K562 (cell line): Measurements from ENCODE around the gene F11R. TPM values are rescaled to one million over a fixed set of nuclear protein-coding genes. Genes with fewer than 3 reads are reported as not detected.

Experiments used
- ATAC-seq: fragments of 200-7000 bp; cut with Tn5 transposase; 3 replicates; pipeline ENCODE4 v1.9.1; 2020; ENCODE audit warnings: moderate library complexity
- BruUV-seq: library from RNA; stranded (reverse); fragments of 400-500 nt; replicated peaks from 2 replicates; lab custom pipeline; 2021; lab: Mats Ljungman, UMichigan
- CTCF ChIA-PET: fragments of 300-600 bp; formaldehyde crosslinking; extraction: SDS; loops from one replicate; lab custom pipeline; 2021; ENCODE audit warnings: low intra/inter-chr PET ratio; lab: Yijun Ruan, JAX
- POLR2A ChIA-PET: fragments of 300-600, 350-650 bp; sonication (Branson Sonifier 250); formaldehyde crosslinking; extraction: SDS; loops from one replicate; lab custom pipeline; 2021; ENCODE audit warnings: antibody characterized with exemption, inconsistent platforms; lab: Yijun Ruan, JAX
- DNase-seq, 4 experiments: peaks; one replicate each; pipeline versions ENCODE4 v3.0.0 to v3.0.0-alpha.2; 2011 to 2018; ENCODE audit warnings: low spot score in 3 of 4, mixed read lengths in 3 of 4; ENCODE audit errors: extremely low read depth in 1 of 4
- FAIRE-seq: peaks from 2 replicates; lab custom pipeline; 2011; peaks lifted over from hg19 to GRCh38; lab: Jason Lieb, UNC
- H2AFZ ChIP-seq: 2 replicates; pipeline ENCODE4 v1.6.0; 2011; ENCODE audit warnings: low read depth, low read length, control low read depth, inconsistent platforms
- H3K27ac ChIP-seq: fragments of 200-600 bp; 3 replicates; pipeline ENCODE4 v1.8.0; 2011; ENCODE audit warnings: low read depth, mild to moderate bottlenecking, control low read depth, inconsistent platforms, low read length, moderate library complexity, mixed read lengths; ENCODE audit errors: extremely low read depth
- H3K27me3 ChIP-seq, 2 experiments: fragments of 300-600 bp in 1 of 2; 2 replicates in 1 of 2; 3 replicates in 1 of 2; pipeline versions ENCODE4 v1.6.0 to v1.8.0; 2011; ENCODE audit warnings: inconsistent platforms in 2 of 2, low read length in 2 of 2, mild to moderate bottlenecking in 1 of 2, mixed read lengths in 1 of 2, moderate library complexity in 1 of 2; ENCODE audit not compliant: control insufficient read depth in 2 of 2, insufficient read depth in 2 of 2
- H3K36me3 ChIP-seq: fragments of 300-600 bp; 3 replicates; pipeline ENCODE4 v1.8.0; 2011; ENCODE audit warnings: mild to moderate bottlenecking, low read length, inconsistent platforms; ENCODE audit not compliant: control insufficient read depth, insufficient read depth
- H3K4me1 ChIP-seq, 2 experiments: fragments of 200-600 bp in 1 of 2; replicated peaks in 1 of 2; 2 replicates in 1 of 2; 3 replicates in 1 of 2; pipeline versions ENCODE4 v1.5.1 to v1.8.0; 2011; ENCODE audit warnings: inconsistent platforms in 2 of 2, low read length in 2 of 2, mild to moderate bottlenecking in 1 of 2, mixed read lengths in 1 of 2, moderate library complexity in 1 of 2; ENCODE audit not compliant: control insufficient read depth in 2 of 2, insufficient read depth in 2 of 2
- H3K4me2 ChIP-seq: 2 replicates; pipeline ENCODE4 v1.6.1; 2011; ENCODE audit warnings: low read length, control low read depth, inconsistent platforms, mixed read lengths; ENCODE audit not compliant: insufficient read depth
- H3K4me3 ChIP-seq: fragments of 200-600 bp; sonication (generic), shearing (Covaris generic); 2 replicates; pipeline ENCODE4 v1.5.1; 2016; ENCODE audit warnings: control low read depth, inconsistent platforms
- H3K79me2 ChIP-seq: fragments of 200-600 bp; 3 replicates; pipeline ENCODE4 v1.8.0; 2011; ENCODE audit warnings: low read length, inconsistent platforms; ENCODE audit not compliant: control insufficient read depth, insufficient read depth
- H3K9ac ChIP-seq, 2 experiments: 2 replicates each; pipeline versions ENCODE4 v1.6.0 to v1.6.1; 2011; ENCODE audit warnings: low read depth in 2 of 2, low read length in 2 of 2, control low read depth in 1 of 2, inconsistent platforms in 1 of 2, mild to moderate bottlenecking in 1 of 2, mixed read lengths in 1 of 2; ENCODE audit not compliant: insufficient read depth in 1 of 2
- H3K9me1 ChIP-seq: one replicate; pipeline ENCODE4 v1.6.0; 2011; ENCODE audit warnings: inconsistent platforms, mild to moderate bottlenecking, low read length, moderate library complexity; ENCODE audit not compliant: control insufficient read depth, insufficient read depth
- H3K9me3 ChIP-seq: replicated peaks from 2 replicates; pipeline ENCODE4 v1.5.1; 2011; ENCODE audit warnings: low read depth, low read length, inconsistent platforms; ENCODE audit not compliant: control insufficient read depth, insufficient read depth
- H4K20me1 ChIP-seq: replicated peaks from 2 replicates; pipeline ENCODE4 v1.6.1; 2011; ENCODE audit warnings: low read length, inconsistent platforms, mixed read lengths; ENCODE audit not compliant: control insufficient read depth, insufficient read depth
- BHLHE40 ChIP-seq: IDR thresholded peaks from 2 replicates; pipeline ENCODE4 v1.6.1; 2011; ENCODE audit warnings: low read length, improper control_type of control experiment
- DMBX1 ChIP-seq: fragments of 250-450 bp; sonication (Bioruptor Pico); IDR thresholded peaks from 2 replicates; pipeline ENCODE4 v1.8.0; 2022; ENCODE audit warnings: inconsistent platforms, mild to moderate bottlenecking, moderate library complexity, borderline replicate concordance
- EP300 ChIP-seq: IDR thresholded peaks from 2 replicates; pipeline ENCODE4 v1.6.1; 2012; ENCODE audit warnings: low read length, improper control_type of control experiment
- EWSR1 ChIP-seq: fragments of 450-650 bp; IDR thresholded peaks from 2 replicates; pipeline ENCODE4 v1.6.1; 2018; ENCODE audit warnings: borderline replicate concordance, mild to moderate bottlenecking, low read depth, moderate library complexity; ENCODE audit not compliant: partially characterized antibody
- GTF2E2 ChIP-seq: fragments of 200-800 bp; sonication (Bioruptor generic); IDR thresholded peaks from 2 replicates; pipeline ENCODE4 v1.6.1; 2016; ENCODE audit warnings: missing genetic modification characterization, missing compliant biosample characterization
- MCM5 ChIP-seq: fragments of 450-650 bp; IDR thresholded peaks from 2 replicates; pipeline ENCODE4 v1.6.1; 2016; ENCODE audit warnings: low read depth
- NCOA4 ChIP-seq: fragments of 450-650 bp; IDR thresholded peaks from 2 replicates; pipeline ENCODE4 v1.6.1; 2018; ENCODE audit warnings: mild to moderate bottlenecking; ENCODE audit not compliant: partially characterized antibody
- TAF7 ChIP-seq: fragments of 450-650 bp; IDR thresholded peaks from 2 replicates; pipeline ENCODE4 v1.6.1; 2016; ENCODE audit warnings: missing genetic modification characterization, missing compliant biosample characterization
- ZBTB17 ChIP-seq: fragments of 450-650 bp; formaldehyde crosslinking; IDR thresholded peaks from 2 replicates; pipeline ENCODE4 v1.4.0; 2020; ENCODE audit warnings: mild to moderate bottlenecking
- ZEB2 ChIP-seq: fragments of 450-650 bp; IDR thresholded peaks from 2 replicates; pipeline ENCODE4 v1.6.1; 2016
- ZNF583 ChIP-seq: fragments of 250-450 bp; sonication (Bioruptor Pico); IDR thresholded peaks from 2 replicates; pipeline ENCODE4 v1.4.0; 2020
- ZNF695 ChIP-seq: fragments of 450-650 bp; formaldehyde crosslinking; IDR thresholded peaks from 2 replicates; pipeline ENCODE4 v1.4.0; 2020; ENCODE audit warnings: mild to moderate bottlenecking, moderate library complexity
- WGBS: fragments of 100-300 bp; shearing (Covaris generic); methylation state at CpG from one replicate; pipeline ENCODE4 v1.1.6; 2016; ENCODE audit warnings: low coverage, mixed read lengths; ENCODE audit not compliant: insufficient coverage; ENCODE audit errors: missing lambda C conversion rate; 5-methylcytosine and 5-hydroxymethylcytosine counted together
- in situ Hi-C: fragments of 300-500 bp; cut with MboI; formaldehyde crosslinking; loops from 4 replicates; pipeline ENCODE4 v1.15.0; 2018; ENCODE audit warnings: inconsistent platforms, mixed read lengths
- intact Hi-C: fragments of 100-400 bp; cut with micrococcal nuclease; formaldehyde crosslinking; loops from 2 replicates; pipeline ENCODE4 v1.14.2; 2022
- polyA plus RNA-seq, 8 experiments: library from polyadenylated mRNA; depleted of rRNA in 4 of 8; stranded (reverse) in 5 of 8; unstranded in 3 of 8; fragments of >200 nt; fragmentation: Nextera tagmentation in 2 of 8; fragmentation: Illumina TruSeq in 1 of 8; extraction: Ambion mirVana in 2 of 8; extraction: Trizol in 1 of 8; gene quantifications; 2 replicates each; pipeline versions ENCODE4 v1.2.1 to v1.2.3, GENCODE V29; 2011 to 2014; ENCODE audit warnings: inconsistent platforms in 1 of 8, missing spikeins in 1 of 8
- total RNA-seq, 7 experiments: library from RNA; depleted of rRNA in 6 of 7; stranded (reverse); fragments of >200 nt in 6 of 7; fragmentation: Illumina TruSeq in 2 of 7; extraction: Trizol in 2 of 7; gene quantifications; 2 replicates each; pipeline versions ENCODE4 v1.2.1 to v1.2.3, GENCODE V29; 2011 to 2021; ENCODE audit warnings: low replicate concordance in 1 of 7
- TF ChIP-seq, protein P1 (sequence below): fragments of 450-650 bp; IDR thresholded peaks from 2 replicates; pipeline ENCODE4 v1.6.1; 2016; ENCODE audit warnings: antibody characterized with exemption
- TF ChIP-seq, protein P2 (sequence below): fragments of 450-650 bp; formaldehyde crosslinking; IDR thresholded peaks from 2 replicates; pipeline ENCODE4 v1.4.0; 2022; ENCODE audit warnings: mild to moderate bottlenecking, moderate library complexity
- TF ChIP-seq, protein P3 (sequence below): fragments of 250-450 bp; sonication (Bioruptor Pico); IDR thresholded peaks from 2 replicates; pipeline ENCODE4 v1.5.0; 2020; ENCODE audit warnings: mild to moderate bottlenecking, borderline replicate concordance
- TF ChIP-seq, protein P4 (sequence below): fragments of 250-450 bp; sonication (Bioruptor Pico); IDR thresholded peaks from 2 replicates; pipeline ENCODE4 v1.9.0; 2021; ENCODE audit warnings: mild to moderate bottlenecking, inconsistent platforms

F11R gene
- total and polyA plus RNA-seq, 9 of the 15 experiments (the other 6 are each of a cell fraction or from before 2014, with no cell fraction given): 27.4 to 187 (median 52.5) TPM

DNA sequence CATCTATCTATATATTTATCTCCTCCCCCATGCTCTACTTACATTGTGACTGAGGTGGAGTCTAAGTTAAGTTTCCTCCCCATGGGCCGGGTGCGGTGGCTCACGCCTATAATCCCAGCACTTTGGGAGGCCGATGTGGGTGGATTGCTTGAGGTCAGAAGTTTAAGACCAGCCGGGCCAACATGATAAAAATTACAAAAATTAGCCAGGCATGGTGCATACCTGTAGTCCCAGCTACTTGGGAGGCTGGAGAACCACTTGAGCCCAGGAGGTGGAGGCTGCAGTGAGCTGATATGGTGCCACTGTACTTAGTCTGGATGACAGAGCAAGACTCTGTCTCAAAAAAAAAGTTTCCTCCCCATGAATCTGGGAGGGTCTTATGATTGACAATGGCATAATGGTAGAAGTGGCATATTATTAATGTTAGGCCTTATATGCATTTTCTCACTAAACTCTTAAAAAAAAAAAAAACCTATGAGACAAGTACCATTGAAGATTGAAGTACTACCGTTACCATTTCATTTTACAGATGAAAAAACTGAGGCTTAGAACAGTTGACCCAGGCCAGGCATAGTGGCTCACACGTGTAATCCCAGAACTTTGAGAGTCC lies 11.2 kb downstream of the F11R start:
- BruUV-seq: no TSS peak
- WGBS: 4% methylated on average over 7 of the region's 7 CpGs
- Histone ChIP-seq H3K27me3 (no peaks in the 10 kb centered on the region), H3K9me1 (no peaks in the 10 kb centered on the region), H2AFZ (no peak overlapping the region), H3K9me3 (no peaks in the 10 kb centered on the region), H4K20me1 (no peaks in the 10 kb centered on the region), H3K4me2 (peak overlapping the region; percentile 2; the same call in 1 of the 2 replicates), H3K27ac (peak overlapping the region; percentile 62), H3K9ac (peak overlapping the region in 1 of 2 experiments; percentile 24; a peak in 1 of 4 replicates), H3K4me3 (no peak overlapping the region), H3K4me1 (peaks cover 47 to 54% of the 10 kb centered on the region in 2 experiments), H3K36me3 (peaks cover 14% of the 10 kb centered on the region), H3K79me2 (peaks cover 90% of the 10 kb centered on the region)
- ATAC-seq (peak; percentile 70), FAIRE-seq (peak; percentile 96), DNase-seq (peak; percentile 60 to 93 (median 68))
- intact Hi-C loops: loop anchor here (1.0 kb wide), 1 partner anchor 11 kb away; no protein-coding TSS in a partner anchor
- in situ Hi-C loops: no loop called here
- POLR2A ChIA-PET: interaction anchor here (1.0 to 3.0 kb wide), 6 partner anchors 9 to 145 kb away, joined by 3 to 19 read pairs (median 4); partner anchors contain the start of gene F11R
- CTCF ChIA-PET: no interaction called here
- TF ChIP-seq, protein P1, sequence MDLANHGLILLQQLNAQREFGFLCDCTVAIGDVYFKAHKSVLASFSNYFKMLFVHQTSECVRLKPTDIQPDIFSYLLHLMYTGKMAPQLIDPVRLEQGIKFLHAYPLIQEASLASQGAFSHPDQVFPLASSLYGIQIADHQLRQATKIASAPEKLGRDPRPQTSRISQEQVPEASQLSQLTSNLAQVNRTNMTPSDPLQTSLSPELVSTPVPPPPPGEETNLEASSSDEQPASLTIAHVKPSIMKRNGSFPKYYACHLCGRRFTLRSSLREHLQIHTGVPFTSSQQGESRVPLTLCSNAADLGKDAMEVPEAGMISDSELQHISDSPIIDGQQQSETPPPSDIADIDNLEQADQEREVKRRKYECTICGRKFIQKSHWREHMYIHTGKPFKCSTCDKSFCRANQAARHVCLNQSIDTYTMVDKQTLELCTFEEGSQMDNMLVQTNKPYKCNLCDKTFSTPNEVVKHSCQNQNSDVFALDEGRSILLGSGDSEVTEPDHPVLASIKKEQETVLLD: 0 out of 2 replicates have a peak, but pooled peaks have one; percentile 37
- TF ChIP-seq, protein P2, sequence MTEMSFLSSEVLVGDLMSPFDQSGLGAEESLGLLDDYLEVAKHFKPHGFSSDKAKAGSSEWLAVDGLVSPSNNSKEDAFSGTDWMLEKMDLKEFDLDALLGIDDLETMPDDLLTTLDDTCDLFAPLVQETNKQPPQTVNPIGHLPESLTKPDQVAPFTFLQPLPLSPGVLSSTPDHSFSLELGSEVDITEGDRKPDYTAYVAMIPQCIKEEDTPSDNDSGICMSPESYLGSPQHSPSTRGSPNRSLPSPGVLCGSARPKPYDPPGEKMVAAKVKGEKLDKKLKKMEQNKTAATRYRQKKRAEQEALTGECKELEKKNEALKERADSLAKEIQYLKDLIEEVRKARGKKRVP (CRISPR knock-in tag): no peak
- TF ChIP-seq GTF2E2 (tag) (no peak), ZNF583 (CRISPR knock-in tag) (no peak), BHLHE40 (peak; percentile 32; the same call in 1 of the 2 replicates), ZBTB17 (no peak), ZEB2 (peak; percentile 71; the same call in 1 of the 2 replicates), TAF7 (tag) (no peak), EP300 (peak; percentile 80), ZNF695 (no peak), MCM5 (no peak), DMBX1 (CRISPR knock-in tag) (0 out of 2 replicates have a peak, but pooled peaks have one; percentile 33), EWSR1 (no peak), NCOA4 (no peak)
- TF ChIP-seq, protein P3, sequence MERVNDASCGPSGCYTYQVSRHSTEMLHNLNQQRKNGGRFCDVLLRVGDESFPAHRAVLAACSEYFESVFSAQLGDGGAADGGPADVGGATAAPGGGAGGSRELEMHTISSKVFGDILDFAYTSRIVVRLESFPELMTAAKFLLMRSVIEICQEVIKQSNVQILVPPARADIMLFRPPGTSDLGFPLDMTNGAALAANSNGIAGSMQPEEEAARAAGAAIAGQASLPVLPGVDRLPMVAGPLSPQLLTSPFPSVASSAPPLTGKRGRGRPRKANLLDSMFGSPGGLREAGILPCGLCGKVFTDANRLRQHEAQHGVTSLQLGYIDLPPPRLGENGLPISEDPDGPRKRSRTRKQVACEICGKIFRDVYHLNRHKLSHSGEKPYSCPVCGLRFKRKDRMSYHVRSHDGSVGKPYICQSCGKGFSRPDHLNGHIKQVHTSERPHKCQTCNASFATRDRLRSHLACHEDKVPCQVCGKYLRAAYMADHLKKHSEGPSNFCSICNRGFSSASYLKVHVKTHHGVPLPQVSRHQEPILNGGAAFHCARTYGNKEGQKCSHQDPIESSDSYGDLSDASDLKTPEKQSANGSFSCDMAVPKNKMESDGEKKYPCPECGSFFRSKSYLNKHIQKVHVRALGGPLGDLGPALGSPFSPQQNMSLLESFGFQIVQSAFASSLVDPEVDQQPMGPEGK (CRISPR knock-in tag): no peak
- TF ChIP-seq, protein P4, sequence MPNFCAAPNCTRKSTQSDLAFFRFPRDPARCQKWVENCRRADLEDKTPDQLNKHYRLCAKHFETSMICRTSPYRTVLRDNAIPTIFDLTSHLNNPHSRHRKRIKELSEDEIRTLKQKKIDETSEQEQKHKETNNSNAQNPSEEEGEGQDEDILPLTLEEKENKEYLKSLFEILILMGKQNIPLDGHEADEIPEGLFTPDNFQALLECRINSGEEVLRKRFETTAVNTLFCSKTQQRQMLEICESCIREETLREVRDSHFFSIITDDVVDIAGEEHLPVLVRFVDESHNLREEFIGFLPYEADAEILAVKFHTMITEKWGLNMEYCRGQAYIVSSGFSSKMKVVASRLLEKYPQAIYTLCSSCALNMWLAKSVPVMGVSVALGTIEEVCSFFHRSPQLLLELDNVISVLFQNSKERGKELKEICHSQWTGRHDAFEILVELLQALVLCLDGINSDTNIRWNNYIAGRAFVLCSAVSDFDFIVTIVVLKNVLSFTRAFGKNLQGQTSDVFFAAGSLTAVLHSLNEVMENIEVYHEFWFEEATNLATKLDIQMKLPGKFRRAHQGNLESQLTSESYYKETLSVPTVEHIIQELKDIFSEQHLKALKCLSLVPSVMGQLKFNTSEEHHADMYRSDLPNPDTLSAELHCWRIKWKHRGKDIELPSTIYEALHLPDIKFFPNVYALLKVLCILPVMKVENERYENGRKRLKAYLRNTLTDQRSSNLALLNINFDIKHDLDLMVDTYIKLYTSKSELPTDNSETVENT (CRISPR knock-in tag): no peak
